ENCODE results near the gene ARAP1.

Gene ARAP1

GRCh38 chr11:72679869-72680268, 72.3 kb downstream of the ARAP1 start:
- DNase-seq: no peak

- no peak for DNase-seq
Observed at GRCh38 chr11:72678524-72678923, 73.7 kb downstream of the ARAP1 start.

GRCh38 chr11:72676861-72677341, 75.3 kb downstream of the ARAP1 start:
- DNase-seq: peak; percentile 78

GRCh38 chr11:72675221-72675620, 77.0 kb downstream of the ARAP1 start:
- no peak for DNase-seq

- DNase-seq: no peak
Observed at GRCh38 chr11:72673943-72674828, 78.0 kb downstream of the ARAP1 start, which contains the start of gene PDE2A. Gene PDE2A, minus strand, starts transcription at chr11:72674422. Its CDS starts 215 bp downstream, at chr11:72674207.

- no peak for DNase-seq
Observed at GRCh38 chr11:72673284-72673942, 78.8 kb downstream of the ARAP1 start.

- DNase-seq: no peak
Observed at GRCh38 chr11:72672597-72673238, 79.5 kb downstream of the ARAP1 start.

- no peak for DNase-seq
Observed at GRCh38 chr11:72671152-72672099, 80.8 kb downstream of the ARAP1 start.

GRCh38 chr11:72670041-72670440, 82.2 kb downstream of the ARAP1 start:
- DNase-seq: no peak

- no peak for DNase-seq
Observed at GRCh38 chr11:72669527-72669926, 82.7 kb downstream of the ARAP1 start.

- DNase-seq: no peak
Observed at GRCh38 chr11:72668629-72669347, 83.4 kb downstream of the ARAP1 start.

- DNase-seq: no peak
Observed at GRCh38 chr11:72665911-72666472, 86.2 kb downstream of the ARAP1 start.

- no peak for DNase-seq
Observed at GRCh38 chr11:72662036-72662435, 90.2 kb downstream of the ARAP1 start.

GRCh38 chr11:72661486-72661885, 90.7 kb downstream of the ARAP1 start:
- DNase-seq: no peak

- no peak for DNase-seq
Observed at GRCh38 chr11:72658989-72659640, 93.1 kb downstream of the ARAP1 start.

GRCh38 chr11:72657411-72658100, 94.7 kb downstream of the ARAP1 start:
- no peak for DNase-seq

GRCh38 chr11:72655896-72656464, 96.2 kb downstream of the ARAP1 start:
- DNase-seq: no peak

- no peak for DNase-seq
Observed at GRCh38 chr11:72655014-72655413, 97.2 kb downstream of the ARAP1 start.

- DNase-seq: no peak
Observed at GRCh38 chr11:72653649-72654048, 98.6 kb downstream of the ARAP1 start.
